Activated CD4-positive, alpha-beta T cell treated with anti-CD3 and anti-CD28 coated beads, Interleukin-2, amount 10 ng/mL, durations not matched to agents 7 days and 5 days (primary cell): ENCODE results near the gene OLIG1. TPM values are rescaled to one million over a fixed set of nuclear protein-coding genes. Genes with fewer than 3 reads are reported as not detected.

Source experiments
- CTCF ChIA-PET: fragments of 350-600 bp; sonication (Branson Sonifier 250); formaldehyde crosslinking; loops from one replicate; lab custom pipeline; 2021; ENCODE audit warnings: antibody characterized with exemption; lab: Charles Lee
- POLR2A ChIA-PET: fragments of 350-600 bp; sonication (Branson Sonifier 250); formaldehyde crosslinking; loops from one replicate; lab custom pipeline; 2021; ENCODE audit warnings: antibody characterized with exemption; lab: Charles Lee
- DNase-seq: peaks from one replicate; pipeline ENCODE4 v3.0.0-alpha.2; 2020
- H3K27ac Mint-ChIP-seq: one replicate; pipeline ENCODE4 v1.8.0; 2021; ENCODE audit warnings: mild to moderate bottlenecking, moderate library complexity, mixed read lengths
- H3K27me3 Mint-ChIP-seq: one replicate; pipeline ENCODE4 v1.8.0; 2021; ENCODE audit warnings: mixed read lengths
- H3K36me3 Mint-ChIP-seq: one replicate; pipeline ENCODE4 v1.8.0; 2021; ENCODE audit warnings: low read depth, mixed read lengths
- H3K4me1 Mint-ChIP-seq: one replicate; pipeline ENCODE4 v1.8.0; 2021; ENCODE audit warnings: mixed read lengths
- H3K4me3 Mint-ChIP-seq: one replicate; pipeline ENCODE4 v1.8.0; 2021; ENCODE audit warnings: mild to moderate bottlenecking, moderate library complexity, mixed read lengths
- H3K9me3 Mint-ChIP-seq: one replicate; pipeline ENCODE4 v1.8.0; 2021; ENCODE audit warnings: mixed read lengths
- total RNA-seq, 2 experiments: library from RNA; stranded (reverse); gene quantifications; one replicate each; pipeline ENCODE4 v1.2.3, GENCODE V29; 2021

OLIG1 gene
- total RNA-seq, 2 experiments from 2014 or later, result not detected

DNA sequence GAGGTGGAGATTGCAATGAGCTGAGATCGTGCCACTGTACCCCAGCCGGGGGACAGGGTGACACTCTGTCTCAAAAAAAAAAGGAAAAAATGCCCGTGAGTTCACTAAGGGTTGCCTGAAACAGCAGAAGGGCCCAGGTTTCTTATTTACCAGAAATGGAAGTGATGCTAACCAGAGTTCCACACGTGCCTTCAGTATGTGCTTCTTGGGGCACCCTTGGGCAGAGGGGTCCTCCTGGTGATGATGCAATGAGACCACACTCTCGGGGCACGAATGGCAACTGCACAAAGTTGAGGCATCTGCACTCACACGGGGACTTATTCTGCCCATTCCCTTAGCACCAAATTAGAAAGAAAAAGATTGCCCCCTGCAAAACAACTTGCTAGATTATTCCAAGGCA is 29.2 kb downstream of the OLIG1 start:
- peaks cover 9% of the 10 kb centered on the region for H3K27me3 Mint-ChIP-seq
- CTCF ChIA-PET, result no interaction called here
- DNase-seq, result no peak
- no peaks in the 10 kb centered on the region for H3K36me3 Mint-ChIP-seq
- no peaks in the 10 kb centered on the region for H3K9me3 Mint-ChIP-seq
- POLR2A ChIA-PET, result no interaction called here
- no peaks in the 10 kb centered on the region for H3K4me1 Mint-ChIP-seq
- no peak overlapping the region for H3K27ac Mint-ChIP-seq
- no peak overlapping the region for H3K4me3 Mint-ChIP-seq

DNA sequence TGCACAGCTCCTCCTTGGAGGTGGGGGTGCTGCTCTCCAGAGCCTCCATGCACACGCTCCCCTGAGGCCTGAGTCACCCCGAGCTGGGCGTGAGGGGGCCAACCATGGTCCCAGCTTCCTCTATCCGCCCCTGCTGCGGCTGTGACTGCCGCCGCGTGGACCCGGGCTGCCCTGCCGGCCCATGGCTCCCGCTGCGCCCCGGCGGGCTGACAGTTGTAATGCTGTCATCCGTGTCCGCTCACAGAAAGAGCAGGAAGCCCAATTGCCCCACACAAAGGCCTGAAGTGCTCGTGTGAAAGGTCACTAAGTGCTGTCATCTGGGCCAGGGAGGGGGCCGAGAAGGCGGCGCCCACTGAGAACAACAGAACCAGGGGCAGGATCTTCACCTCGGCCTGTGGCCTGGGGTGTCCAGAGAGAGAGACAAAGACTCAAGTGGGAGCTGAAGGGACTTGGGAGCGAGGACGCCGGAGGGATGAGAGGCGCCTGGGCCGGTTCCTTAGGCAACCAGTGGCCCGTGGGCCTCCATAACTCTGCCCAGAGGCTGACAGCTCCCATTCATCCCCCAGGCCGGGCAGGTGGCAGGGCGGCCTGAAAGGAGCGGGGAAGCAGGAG is 31.5 kb downstream of the OLIG1 start:
- CTCF ChIA-PET, result interaction anchor here (0.5 kb wide), 1 partner anchor 194 kb away, joined by 3 read pairs; no protein-coding TSS in a partner anchor

GRCh38 chr21:33105088-33105487 is 35.1 kb downstream of the OLIG1 start:
- Mint-ChIP-seq H3K9me3 (no peaks in the 10 kb centered on the region), H3K36me3 (no peaks in the 10 kb centered on the region), H3K27ac (no peak overlapping the region), H3K4me3 (no peak overlapping the region), H3K4me1 (peaks cover 10% of the 10 kb centered on the region), H3K27me3 (peaks cover 38% of the 10 kb centered on the region)
- no peak for DNase-seq
- CTCF ChIA-PET, result interaction anchor here (0.5 kb wide), 1 partner anchor 88 kb away, joined by 3 read pairs; no protein-coding TSS in a partner anchor
- POLR2A ChIA-PET, result no interaction called here

More for the DNA sequence above, 31.5 kb downstream of the OLIG1 start:
- Mint-ChIP-seq H3K36me3 (no peaks in the 10 kb centered on the region), H3K27ac (no peak overlapping the region), H3K27me3 (peaks cover 18% of the 10 kb centered on the region), H3K4me1 (no peaks in the 10 kb centered on the region), H3K4me3 (no peak overlapping the region), H3K9me3 (no peaks in the 10 kb centered on the region)
- DNase-seq, result no peak
- POLR2A ChIA-PET, result no interaction called here

DNA sequence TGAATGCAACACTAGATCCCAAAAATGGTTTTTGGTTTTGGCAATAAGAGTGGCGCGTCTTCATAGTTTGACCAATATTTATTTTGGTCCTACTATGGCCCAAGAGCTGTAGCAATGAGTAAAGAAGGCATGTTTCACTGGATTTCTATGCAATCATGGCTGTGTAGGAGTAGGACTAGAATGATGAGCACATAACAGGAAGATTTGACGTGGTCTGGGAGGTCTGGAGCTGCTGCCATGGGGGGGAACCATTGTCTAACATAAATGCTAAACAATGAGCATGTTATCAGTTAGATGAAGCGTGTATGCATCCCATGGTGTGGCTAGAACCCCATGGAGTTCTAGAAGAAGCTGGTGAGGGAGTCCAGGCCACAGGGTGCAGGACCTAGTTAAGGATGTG is 38.3 kb downstream of the OLIG1 start:
- no peak overlapping the region for H3K4me3 Mint-ChIP-seq
- no peaks in the 10 kb centered on the region for H3K9me3 Mint-ChIP-seq
- no peak overlapping the region for H3K27ac Mint-ChIP-seq
- no peak for DNase-seq
- ChIA-PET POLR2A (no interaction called here), CTCF (no interaction called here)
- H3K4me1 Mint-ChIP-seq, result peaks cover 12% of the 10 kb centered on the region
- H3K36me3 Mint-ChIP-seq, result no peaks in the 10 kb centered on the region
- peaks cover 66% of the 10 kb centered on the region for H3K27me3 Mint-ChIP-seq

- ChIA-PET POLR2A (no interaction called here), CTCF (no interaction called here)
- Mint-ChIP-seq H3K27me3 (peaks cover 62% of the 10 kb centered on the region), H3K36me3 (no peaks in the 10 kb centered on the region), H3K9me3 (no peaks in the 10 kb centered on the region), H3K4me3 (peak overlapping the region; percentile 23), H3K27ac (no peak overlapping the region), H3K4me1 (peaks cover 12% of the 10 kb centered on the region)
- no peak for DNase-seq
Observed at GRCh38 chr21:33109574-33110339, 39.8 kb downstream of the OLIG1 start.

GRCh38 chr21:33110340-33110715 is 40.4 kb downstream of the OLIG1 start:
- H3K27ac Mint-ChIP-seq, result no peak overlapping the region
- DNase-seq, result no peak
- CTCF ChIA-PET, result no interaction called here
- POLR2A ChIA-PET, result no interaction called here
- H3K27me3 Mint-ChIP-seq, result peaks cover 57% of the 10 kb centered on the region
- H3K9me3 Mint-ChIP-seq, result no peaks in the 10 kb centered on the region
- H3K36me3 Mint-ChIP-seq, result no peaks in the 10 kb centered on the region
- peaks cover 12% of the 10 kb centered on the region for H3K4me1 Mint-ChIP-seq
- H3K4me3 Mint-ChIP-seq, result no peak overlapping the region

- ChIA-PET POLR2A (no interaction called here), CTCF (interaction anchor here (0.6 kb wide), 1 partner anchor 265 kb away, joined by 3 read pairs; no protein-coding TSS in a partner anchor)
- DNase-seq, result no peak
- Mint-ChIP-seq H3K9me3 (no peaks in the 10 kb centered on the region), H3K36me3 (no peaks in the 10 kb centered on the region), H3K4me1 (peaks cover 23% of the 10 kb centered on the region), H3K27me3 (peaks cover 50% of the 10 kb centered on the region), H3K27ac (no peak overlapping the region), H3K4me3 (no peak overlapping the region)
Observed at GRCh38 chr21:33111577-33111976, 41.6 kb downstream of the OLIG1 start.

GRCh38 chr21:33112151-33112550 is 42.2 kb downstream of the OLIG1 start:
- POLR2A ChIA-PET, result no interaction called here
- H3K27ac Mint-ChIP-seq, result no peak overlapping the region
- CTCF ChIA-PET, result no interaction called here
- H3K27me3 Mint-ChIP-seq, result peaks cover 49% of the 10 kb centered on the region
- H3K9me3 Mint-ChIP-seq, result no peaks in the 10 kb centered on the region
- DNase-seq, result no peak
- H3K36me3 Mint-ChIP-seq, result no peaks in the 10 kb centered on the region
- H3K4me3 Mint-ChIP-seq, result no peak overlapping the region
- peaks cover 29% of the 10 kb centered on the region for H3K4me1 Mint-ChIP-seq

GRCh38 chr21:33112681-33113080 is 42.7 kb downstream of the OLIG1 start:
- DNase-seq, result no peak
- H3K4me1 Mint-ChIP-seq, result peaks cover 33% of the 10 kb centered on the region
- H3K27me3 Mint-ChIP-seq, result peaks cover 54% of the 10 kb centered on the region
- ChIA-PET POLR2A (no interaction called here), CTCF (no interaction called here)
- no peak overlapping the region for H3K27ac Mint-ChIP-seq
- no peaks in the 10 kb centered on the region for H3K36me3 Mint-ChIP-seq
- no peaks in the 10 kb centered on the region for H3K9me3 Mint-ChIP-seq
- no peak overlapping the region for H3K4me3 Mint-ChIP-seq

GRCh38 chr21:33113131-33113530 is 43.2 kb downstream of the OLIG1 start:
- no peak overlapping the region for H3K27ac Mint-ChIP-seq
- ChIA-PET POLR2A (no interaction called here), CTCF (no interaction called here)
- peaks cover 34% of the 10 kb centered on the region for H3K4me1 Mint-ChIP-seq
- no peaks in the 10 kb centered on the region for H3K36me3 Mint-ChIP-seq
- peaks cover 55% of the 10 kb centered on the region for H3K27me3 Mint-ChIP-seq
- no peak overlapping the region for H3K4me3 Mint-ChIP-seq
- H3K9me3 Mint-ChIP-seq, result no peaks in the 10 kb centered on the region
- DNase-seq, result no peak

GRCh38 chr21:33114276-33114675 is 44.3 kb downstream of the OLIG1 start:
- Mint-ChIP-seq H3K27me3 (peaks cover 45% of the 10 kb centered on the region), H3K36me3 (no peaks in the 10 kb centered on the region)
- POLR2A ChIA-PET, result no interaction called here

DNA sequence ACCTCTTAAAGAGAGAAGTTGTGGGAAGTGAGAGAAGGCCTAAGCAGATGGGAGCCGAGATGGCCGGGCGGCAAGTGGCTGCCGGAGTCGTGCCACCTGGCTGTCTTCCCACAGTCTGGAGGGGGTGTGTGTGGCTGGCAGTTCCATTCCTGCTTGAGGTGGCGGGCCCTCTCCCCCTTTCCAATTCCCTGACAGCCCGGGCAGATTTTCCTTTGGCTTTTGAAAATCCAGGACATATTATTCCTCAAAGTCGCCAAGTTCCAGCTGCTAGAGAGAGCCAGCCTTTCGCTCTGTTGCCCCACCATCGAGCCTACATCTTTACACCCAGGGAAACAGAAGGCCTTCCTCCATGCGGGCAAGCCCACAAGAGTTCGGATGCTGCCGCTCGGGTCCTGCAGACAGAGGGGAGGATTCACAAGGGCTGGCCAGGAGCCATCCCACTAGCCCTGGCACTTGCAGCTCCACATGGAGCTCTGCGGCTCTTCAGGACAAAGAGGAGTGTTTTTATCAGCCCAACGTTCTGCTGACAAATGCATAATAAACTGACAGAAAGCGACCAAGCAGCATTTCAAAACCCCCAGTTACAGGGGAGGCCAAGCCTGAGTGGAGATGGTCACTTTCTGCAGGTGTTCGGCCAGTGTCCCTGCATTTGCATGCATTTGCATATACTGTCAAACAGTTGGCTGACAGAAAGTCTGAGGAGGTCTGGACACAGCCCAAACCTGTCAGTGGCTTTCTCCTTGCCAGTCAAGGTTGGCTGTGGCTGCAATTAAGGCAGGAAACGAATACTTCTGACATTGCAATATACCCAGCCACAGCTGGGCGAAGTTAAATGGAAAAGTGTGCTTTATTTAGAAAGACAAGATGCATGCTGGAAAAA is 45.9 kb downstream of the OLIG1 start:
- no peak overlapping the region for H3K4me3 Mint-ChIP-seq

More at GRCh38 chr21:33114276-33114675, 44.3 kb downstream of the OLIG1 start:
- CTCF ChIA-PET, result no interaction called here
- Mint-ChIP-seq H3K4me3 (no peak overlapping the region), H3K9me3 (no peaks in the 10 kb centered on the region), H3K27ac (no peak overlapping the region), H3K4me1 (peaks cover 30% of the 10 kb centered on the region)
- DNase-seq, result no peak

More for the DNA sequence above, 45.9 kb downstream of the OLIG1 start:
- H3K4me1 Mint-ChIP-seq, result peaks cover 22% of the 10 kb centered on the region
- no peak for DNase-seq
- no peaks in the 10 kb centered on the region for H3K9me3 Mint-ChIP-seq
- H3K36me3 Mint-ChIP-seq, result no peaks in the 10 kb centered on the region
- H3K27ac Mint-ChIP-seq, result no peak overlapping the region
- peaks cover 32% of the 10 kb centered on the region for H3K27me3 Mint-ChIP-seq
- ChIA-PET CTCF (interaction anchor here (1.5 kb wide), 1 partner anchor 11 kb away, joined by 4 read pairs; no protein-coding TSS in a partner anchor), POLR2A (no interaction called here)
